SK-N-SH treated with all-trans-retinoic acid at 6 μM for 48 hours (cell line): ENCODE measurements around the gene SLC19A1.

Experiments used
- ATAC-seq: fragments of 200-7000 bp; cut with Tn5 transposase; 3 replicates; pipeline ENCODE4 v1.9.1; 2020; ENCODE audit warnings: mild to moderate bottlenecking, moderate library complexity
- ARNTL ChIP-seq: fragments of 450-650 bp; formaldehyde crosslinking; IDR thresholded peaks from 2 replicates; pipeline ENCODE4 v1.5.0; 2020; ENCODE audit warnings: low read depth, mild to moderate bottlenecking, moderate library complexity, borderline replicate concordance
- BACH2 ChIP-seq: fragments of 250-450 bp; sonication (Bioruptor Pico); IDR thresholded peaks from 2 replicates; pipeline ENCODE4 v1.9.0; 2021; ENCODE audit warnings: mild to moderate bottlenecking, borderline replicate concordance
- CREB5 ChIP-seq: fragments of 250-450 bp; sonication (Bioruptor Pico); IDR thresholded peaks from 2 replicates; pipeline ENCODE4 v1.5.1; 2020; ENCODE audit warnings: low read depth, mild to moderate bottlenecking, moderate library complexity
- CSDC2 ChIP-seq: fragments of 250-450 bp; sonication (Bioruptor Pico); IDR thresholded peaks from 2 replicates; pipeline ENCODE4 v1.5.0; 2020; ENCODE audit warnings: mild to moderate bottlenecking, moderate library complexity
- ESRRG ChIP-seq: fragments of 250-450 bp; sonication (Bioruptor Pico); IDR thresholded peaks from 2 replicates; pipeline ENCODE4 v1.6.1; 2021; ENCODE audit warnings: mild to moderate bottlenecking
- GLIS3 ChIP-seq: fragments of 250-450 bp; sonication (Bioruptor Pico); IDR thresholded peaks from 2 replicates; pipeline ENCODE4 v1.5.0; 2020; ENCODE audit warnings: mild to moderate bottlenecking, moderate library complexity
- ISL1 ChIP-seq: fragments of 250-450 bp; sonication (Bioruptor Pico); IDR thresholded peaks from 2 replicates; pipeline ENCODE4 v2.1.2; 2022; ENCODE audit warnings: mild to moderate bottlenecking, moderate library complexity
- OSR1 ChIP-seq: fragments of 250-450 bp; sonication (Bioruptor Pico); IDR thresholded peaks from 2 replicates; pipeline ENCODE4 v1.8.0; 2022; ENCODE audit warnings: moderate library complexity, mild to moderate bottlenecking, inconsistent platforms
- PATZ1 ChIP-seq: fragments of 250-450 bp; sonication (Bioruptor Pico); IDR thresholded peaks from 2 replicates; pipeline ENCODE4 v1.8.0; 2020; ENCODE audit warnings: mild to moderate bottlenecking, moderate library complexity, borderline replicate concordance
- PPARA ChIP-seq: fragments of 250-450 bp; sonication (Bioruptor Pico); IDR thresholded peaks from 2 replicates; pipeline ENCODE4 v1.5.0; 2020; ENCODE audit warnings: mild to moderate bottlenecking, borderline replicate concordance
- RARB ChIP-seq: fragments of 250-450 bp; sonication (Bioruptor Pico); IDR thresholded peaks from 2 replicates; pipeline ENCODE4 v1.8.0; 2021; ENCODE audit warnings: mild to moderate bottlenecking, moderate library complexity
- SNAI2 ChIP-seq: fragments of 250-450 bp; sonication (Bioruptor Pico); IDR thresholded peaks from 2 replicates; pipeline ENCODE4 v1.5.0; 2020; ENCODE audit warnings: mild to moderate bottlenecking, moderate library complexity
- TCF4 ChIP-seq: fragments of 250-450 bp; sonication (Bioruptor Pico); IDR thresholded peaks from 2 replicates; pipeline ENCODE4 v1.8.0; 2021; ENCODE audit warnings: mild to moderate bottlenecking, moderate library complexity, borderline replicate concordance
- TOX ChIP-seq: fragments of 250-450 bp; sonication (Bioruptor Pico); IDR thresholded peaks from 2 replicates; pipeline ENCODE4 v1.8.0; 2021; ENCODE audit warnings: mild to moderate bottlenecking, moderate library complexity, borderline replicate concordance
- ZC3H10 ChIP-seq: fragments of 250-450 bp; sonication (Bioruptor Pico); IDR thresholded peaks from 2 replicates; pipeline ENCODE4 v1.5.1; 2021; ENCODE audit warnings: mild to moderate bottlenecking, moderate library complexity
- ZFP3 ChIP-seq: fragments of 250-450 bp; sonication (Bioruptor Pico); IDR thresholded peaks from 2 replicates; pipeline ENCODE4 v1.5.0; 2020; ENCODE audit warnings: mild to moderate bottlenecking, moderate library complexity
- ZFP30 ChIP-seq: fragments of 450-650 bp; formaldehyde crosslinking; IDR thresholded peaks from 2 replicates; pipeline ENCODE4 v1.5.0; 2022; ENCODE audit warnings: mild to moderate bottlenecking, moderate library complexity
- ZNF565 ChIP-seq: fragments of 450-650 bp; formaldehyde crosslinking; conservative IDR thresholded peaks from 2 replicates; pipeline ENCODE4 v1.5.0; 2020; ENCODE audit warnings: low read depth, mild to moderate bottlenecking, moderate library complexity
- ZNF70 ChIP-seq: fragments of 450-650 bp; formaldehyde crosslinking; IDR thresholded peaks from 2 replicates; pipeline ENCODE4 v1.5.0; 2020; ENCODE audit warnings: mild to moderate bottlenecking, moderate library complexity
- ZNF8 ChIP-seq: fragments of 450-650 bp; formaldehyde crosslinking; IDR thresholded peaks from 2 replicates; pipeline ENCODE4 v1.5.0; 2020; ENCODE audit warnings: mild to moderate bottlenecking, moderate library complexity
- TF ChIP-seq, protein P1 (sequence below): fragments of 250-450 bp; sonication (Bioruptor Pico); IDR thresholded peaks from 2 replicates; pipeline ENCODE4 v1.8.0; 2021; ENCODE audit warnings: low read depth, mild to moderate bottlenecking, moderate library complexity, borderline replicate concordance
- TF ChIP-seq, protein P2 (sequence below): fragments of 250-450 bp; sonication (Bioruptor Pico); IDR thresholded peaks from 2 replicates; pipeline ENCODE4 v1.5.0; 2020; ENCODE audit warnings: mild to moderate bottlenecking, moderate library complexity

The SLC19A1 gene

DNA sequence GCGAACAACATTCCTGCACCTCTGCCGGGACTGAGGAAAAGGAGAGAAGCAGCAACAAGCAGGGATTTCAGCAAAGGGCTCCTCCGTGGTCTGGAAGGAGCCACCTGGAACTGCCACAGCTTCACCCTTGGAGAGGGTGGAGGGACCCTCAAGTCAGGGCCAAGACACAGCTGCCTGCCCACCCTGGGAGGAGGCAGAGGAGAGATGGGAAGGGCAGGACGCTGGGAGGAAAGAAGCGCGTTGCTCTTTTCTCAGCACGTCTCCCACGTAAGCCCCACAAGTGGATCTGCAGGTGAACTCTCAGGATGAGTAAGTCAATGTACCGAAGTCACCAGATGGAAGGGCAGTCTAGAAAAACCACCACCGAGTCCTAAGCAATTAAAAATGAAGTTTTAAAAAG is 39.6 kb downstream of the SLC19A1 start:
- TF ChIP-seq ARNTL (CRISPR knock-in tag) = no peak
- TF ChIP-seq BACH2 (CRISPR knock-in tag) = no peak
- TF ChIP-seq CSDC2 (CRISPR knock-in tag) = no peak
- no peak for TF ChIP-seq ISL1 (CRISPR knock-in tag)
- TF ChIP-seq GLIS3 (CRISPR knock-in tag) = no peak
- TF ChIP-seq PPARA (CRISPR knock-in tag) = no peak
- TF ChIP-seq CREB5 (CRISPR knock-in tag) = no peak
- TF ChIP-seq, protein P1, sequence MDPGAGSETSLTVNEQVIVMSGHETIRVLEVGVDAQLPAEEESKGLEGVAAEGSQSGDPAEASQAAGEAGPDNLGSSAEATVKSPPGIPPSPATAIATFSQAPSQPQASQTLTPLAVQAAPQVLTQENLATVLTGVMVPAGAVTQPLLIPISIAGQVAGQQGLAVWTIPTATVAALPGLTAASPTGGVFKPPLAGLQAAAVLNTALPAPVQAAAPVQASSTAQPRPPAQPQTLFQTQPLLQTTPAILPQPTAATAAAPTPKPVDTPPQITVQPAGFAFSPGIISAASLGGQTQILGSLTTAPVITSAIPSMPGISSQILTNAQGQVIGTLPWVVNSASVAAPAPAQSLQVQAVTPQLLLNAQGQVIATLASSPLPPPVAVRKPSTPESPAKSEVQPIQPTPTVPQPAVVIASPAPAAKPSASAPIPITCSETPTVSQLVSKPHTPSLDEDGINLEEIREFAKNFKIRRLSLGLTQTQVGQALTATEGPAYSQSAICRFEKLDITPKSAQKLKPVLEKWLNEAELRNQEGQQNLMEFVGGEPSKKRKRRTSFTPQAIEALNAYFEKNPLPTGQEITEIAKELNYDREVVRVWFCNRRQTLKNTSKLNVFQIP (CRISPR knock-in tag) = no peak
- no peak for TF ChIP-seq OSR1 (CRISPR knock-in tag)
- TF ChIP-seq ZNF8 (CRISPR knock-in tag) = no peak
- TF ChIP-seq, protein P2, sequence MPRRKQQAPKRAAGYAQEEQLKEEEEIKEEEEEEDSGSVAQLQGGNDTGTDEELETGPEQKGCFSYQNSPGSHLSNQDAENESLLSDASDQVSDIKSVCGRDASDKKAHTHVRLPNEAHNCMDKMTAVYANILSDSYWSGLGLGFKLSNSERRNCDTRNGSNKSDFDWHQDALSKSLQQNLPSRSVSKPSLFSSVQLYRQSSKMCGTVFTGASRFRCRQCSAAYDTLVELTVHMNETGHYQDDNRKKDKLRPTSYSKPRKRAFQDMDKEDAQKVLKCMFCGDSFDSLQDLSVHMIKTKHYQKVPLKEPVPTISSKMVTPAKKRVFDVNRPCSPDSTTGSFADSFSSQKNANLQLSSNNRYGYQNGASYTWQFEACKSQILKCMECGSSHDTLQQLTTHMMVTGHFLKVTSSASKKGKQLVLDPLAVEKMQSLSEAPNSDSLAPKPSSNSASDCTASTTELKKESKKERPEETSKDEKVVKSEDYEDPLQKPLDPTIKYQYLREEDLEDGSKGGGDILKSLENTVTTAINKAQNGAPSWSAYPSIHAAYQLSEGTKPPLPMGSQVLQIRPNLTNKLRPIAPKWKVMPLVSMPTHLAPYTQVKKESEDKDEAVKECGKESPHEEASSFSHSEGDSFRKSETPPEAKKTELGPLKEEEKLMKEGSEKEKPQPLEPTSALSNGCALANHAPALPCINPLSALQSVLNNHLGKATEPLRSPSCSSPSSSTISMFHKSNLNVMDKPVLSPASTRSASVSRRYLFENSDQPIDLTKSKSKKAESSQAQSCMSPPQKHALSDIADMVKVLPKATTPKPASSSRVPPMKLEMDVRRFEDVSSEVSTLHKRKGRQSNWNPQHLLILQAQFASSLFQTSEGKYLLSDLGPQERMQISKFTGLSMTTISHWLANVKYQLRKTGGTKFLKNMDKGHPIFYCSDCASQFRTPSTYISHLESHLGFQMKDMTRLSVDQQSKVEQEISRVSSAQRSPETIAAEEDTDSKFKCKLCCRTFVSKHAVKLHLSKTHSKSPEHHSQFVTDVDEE (CRISPR knock-in tag) = no peak
- TF ChIP-seq ZC3H10 (CRISPR knock-in tag) = no peak
- TF ChIP-seq PATZ1 (CRISPR knock-in tag) = no peak
- TF ChIP-seq TOX (CRISPR knock-in tag) = no peak
- TF ChIP-seq RARB (CRISPR knock-in tag) = no peak
- no peak for TF ChIP-seq SNAI2
- TF ChIP-seq ZFP30 (CRISPR knock-in tag) = no peak
- no peak for TF ChIP-seq ZNF565 (CRISPR knock-in tag)
- TF ChIP-seq, all 23 proteins: peak for 0
- ATAC-seq = no peak

DNA sequence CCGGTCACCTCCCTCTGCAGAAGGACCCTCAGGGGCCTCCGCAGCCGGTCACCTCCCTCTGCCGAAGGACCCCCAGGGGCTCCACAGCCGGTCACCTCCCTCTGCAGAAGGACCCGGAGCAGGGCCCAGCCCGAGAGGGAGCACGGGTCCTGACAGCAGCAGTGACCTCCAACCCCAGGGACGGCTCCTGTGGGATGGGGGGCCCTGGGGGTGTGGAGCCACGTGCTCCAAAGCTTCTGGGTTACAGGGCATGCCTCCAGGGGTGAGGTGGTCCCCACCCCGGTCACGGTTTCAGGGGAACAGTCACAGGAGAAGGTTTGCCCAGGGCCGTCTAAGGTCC is 40.3 kb downstream of the SLC19A1 start:
- no peak for ATAC-seq
- TF ChIP-seq CSDC2 (CRISPR knock-in tag) (no peak), ZFP3 (no peak), ZNF565 (CRISPR knock-in tag) (no peak), ZNF8 (CRISPR knock-in tag) (no peak), CREB5 (CRISPR knock-in tag) (no peak), GLIS3 (CRISPR knock-in tag) (no peak), TCF4 (CRISPR knock-in tag) (no peak), ZNF70 (CRISPR knock-in tag) (no peak), OSR1 (CRISPR knock-in tag) (no peak), ISL1 (CRISPR knock-in tag) (no peak), PATZ1 (CRISPR knock-in tag) (no peak), PPARA (CRISPR knock-in tag) (no peak), ESRRG (no peak), ZC3H10 (CRISPR knock-in tag) (no peak)
- TF ChIP-seq, protein P2 (CRISPR knock-in tag) = no peak
- TF ChIP-seq, protein P1 (CRISPR knock-in tag) = no peak
